DND-41 (cell line): ENCODE measurements around the gene COG5.

ENCODE experiments used
- CTCF ChIP-seq: IDR thresholded peaks from 2 replicates; pipeline ENCODE4 v1.5.1; 2012; ENCODE audit warnings: borderline replicate concordance, low read length, moderate library complexity, mild to moderate bottlenecking; ENCODE audit not compliant: poor library complexity, severe bottlenecking; ENCODE audit errors: extremely low read depth
- EZH2 ChIP-seq: IDR thresholded peaks from 3 replicates; pipeline ENCODE4 v1.6.1; 2012; ENCODE audit warnings: borderline replicate concordance, low read depth, mild to moderate bottlenecking, moderate library complexity, low read length, inconsistent platforms; ENCODE audit not compliant: severe bottlenecking

GRCh38 chr7:107291434-107291833 lies 272.3 kb downstream of the COG5 start:
- TF ChIP-seq CTCF: no peak
- TF ChIP-seq EZH2: no peak
